GM13977 (cell line): ENCODE measurements around the gene GAB1.

ENCODE experiments used
- DNase-seq: peaks from one replicate; pipeline ENCODE4 v3.0.0; 2012; ENCODE audit warnings: low spot score
- in situ Hi-C: fragments of 300-500 bp; cut with MboI; formaldehyde crosslinking; loops from one replicate; pipeline ENCODE4 v1.12.0; 2022; ENCODE audit warnings: low sequenced_read_pairs, low pct_unique_long_range_greater_than_20kb, mixed read lengths, inconsistent platforms; ENCODE audit not compliant: unreplicated experiment
- TF ChIP-seq, protein P1 (sequence below): IDR thresholded peaks from 2 replicates; pipeline ENCODE4 v1.5.1; 2012; ENCODE audit warnings: mild to moderate bottlenecking, control low read depth; ENCODE audit not compliant: insufficient read depth; ENCODE audit errors: extremely low read depth, missing control alignments

Gene GAB1

DNA sequence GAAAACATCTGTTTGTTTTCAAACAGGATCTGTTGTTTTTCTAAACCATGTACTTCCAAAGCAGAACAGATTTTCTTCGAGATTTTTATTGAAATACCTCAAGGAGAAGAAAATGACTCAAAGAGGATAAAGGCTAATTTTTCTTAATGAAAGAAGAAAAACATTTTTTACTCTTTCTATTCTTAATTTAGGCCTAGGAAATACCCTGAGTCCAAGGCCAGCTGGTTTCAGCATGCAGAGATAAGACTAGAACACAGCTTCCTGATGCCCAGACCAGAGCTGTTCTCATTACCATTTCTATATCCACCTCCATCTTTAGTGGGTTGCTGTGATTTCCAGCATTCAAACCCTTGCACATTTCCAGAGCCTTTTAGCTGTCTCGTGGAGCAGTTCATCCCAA is 18.3 kb downstream of the GAB1 start:
- no peak for DNase-seq
- TF ChIP-seq, protein P1, sequence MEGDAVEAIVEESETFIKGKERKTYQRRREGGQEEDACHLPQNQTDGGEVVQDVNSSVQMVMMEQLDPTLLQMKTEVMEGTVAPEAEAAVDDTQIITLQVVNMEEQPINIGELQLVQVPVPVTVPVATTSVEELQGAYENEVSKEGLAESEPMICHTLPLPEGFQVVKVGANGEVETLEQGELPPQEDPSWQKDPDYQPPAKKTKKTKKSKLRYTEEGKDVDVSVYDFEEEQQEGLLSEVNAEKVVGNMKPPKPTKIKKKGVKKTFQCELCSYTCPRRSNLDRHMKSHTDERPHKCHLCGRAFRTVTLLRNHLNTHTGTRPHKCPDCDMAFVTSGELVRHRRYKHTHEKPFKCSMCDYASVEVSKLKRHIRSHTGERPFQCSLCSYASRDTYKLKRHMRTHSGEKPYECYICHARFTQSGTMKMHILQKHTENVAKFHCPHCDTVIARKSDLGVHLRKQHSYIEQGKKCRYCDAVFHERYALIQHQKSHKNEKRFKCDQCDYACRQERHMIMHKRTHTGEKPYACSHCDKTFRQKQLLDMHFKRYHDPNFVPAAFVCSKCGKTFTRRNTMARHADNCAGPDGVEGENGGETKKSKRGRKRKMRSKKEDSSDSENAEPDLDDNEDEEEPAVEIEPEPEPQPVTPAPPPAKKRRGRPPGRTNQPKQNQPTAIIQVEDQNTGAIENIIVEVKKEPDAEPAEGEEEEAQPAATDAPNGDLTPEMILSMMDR, result no peak
- in situ Hi-C loops, result no loop called here

DNA sequence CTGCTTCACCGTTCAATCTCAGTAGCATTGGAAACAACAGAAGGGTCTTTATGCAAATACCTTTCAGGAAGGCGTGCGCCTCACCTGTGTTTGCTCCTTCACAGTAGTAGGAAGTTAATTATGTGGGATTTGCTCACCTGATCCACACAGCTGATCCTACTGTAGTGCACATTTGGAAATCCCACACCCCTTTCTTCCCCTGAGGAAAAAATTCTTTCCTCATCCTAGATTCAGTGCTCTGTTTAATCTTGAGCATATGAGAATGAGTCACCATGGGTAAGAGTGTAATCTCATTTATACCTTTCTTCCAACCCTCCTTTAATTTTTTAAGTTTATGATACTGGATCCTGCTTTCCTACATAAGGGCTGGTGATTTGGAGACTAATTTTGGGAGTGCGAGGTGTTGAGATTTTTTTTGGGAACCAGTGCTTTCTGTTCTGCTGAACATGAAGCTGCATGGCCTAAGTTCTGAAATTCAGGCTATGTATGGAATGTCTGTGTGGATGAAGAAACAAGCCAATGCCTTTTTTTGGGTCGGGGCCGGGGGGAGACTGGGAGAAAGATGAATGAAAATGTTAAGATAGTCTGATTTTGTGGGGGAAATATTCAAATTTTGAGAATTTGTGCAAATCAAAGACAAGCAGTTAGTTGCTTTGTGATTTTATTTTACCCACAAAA is 19.0 kb downstream of the GAB1 start:
- in situ Hi-C loops, result no loop called here
- TF ChIP-seq, protein P1, result no peak
- DNase-seq, result no peak

DNA sequence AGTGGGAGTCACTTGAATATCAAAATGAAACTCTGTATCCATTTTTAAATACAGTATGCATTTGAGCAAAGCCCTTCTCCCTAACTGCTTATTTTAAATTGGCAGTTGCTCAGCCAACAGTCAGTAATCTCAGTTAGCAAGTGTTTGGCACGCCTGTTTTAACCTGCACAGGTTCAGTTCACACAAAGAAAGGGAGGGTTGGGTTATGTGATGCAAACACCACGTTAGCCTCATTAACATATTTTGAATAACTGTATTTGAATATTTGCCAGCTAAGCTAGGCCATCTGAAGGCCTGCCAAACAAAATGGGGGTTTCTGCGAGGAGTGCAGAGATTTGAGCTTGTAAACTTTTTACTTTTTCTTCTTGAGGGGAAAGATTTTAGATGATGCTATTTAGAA is 19.8 kb downstream of the GAB1 start:
- no peak for DNase-seq
- TF ChIP-seq, protein P1, result no peak
- in situ Hi-C loops, result no loop called here

DNA sequence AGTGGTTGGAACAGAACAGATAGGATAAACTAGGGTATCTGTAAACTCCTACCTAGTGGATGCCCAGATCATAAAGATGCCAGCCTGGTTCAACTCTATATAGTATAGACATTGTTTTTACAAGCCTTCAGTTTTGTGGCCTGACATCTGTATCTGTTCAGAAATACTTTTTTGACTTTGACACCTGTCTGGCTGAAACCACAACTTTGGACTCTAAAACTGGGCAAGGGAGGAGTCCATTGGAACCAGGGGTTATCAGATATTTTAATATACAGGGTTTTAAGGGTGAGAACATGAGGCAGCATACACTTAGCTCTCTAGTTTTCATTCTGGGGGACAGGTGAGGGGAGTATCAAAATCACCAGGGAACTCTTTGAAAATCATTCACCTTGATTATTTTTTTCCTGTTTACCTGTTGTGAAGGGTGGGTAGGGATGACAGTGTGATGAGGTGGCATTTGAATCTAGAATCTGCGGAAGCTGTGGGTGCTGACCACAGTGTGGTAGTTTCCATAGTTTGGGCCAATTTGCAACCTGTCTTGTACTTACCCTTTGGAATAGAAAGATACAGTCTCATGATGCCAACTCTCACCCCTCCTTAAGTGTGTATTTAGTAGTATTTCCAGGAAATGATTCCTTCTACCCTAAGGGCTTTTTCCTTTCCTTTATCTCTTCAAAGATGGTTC is 20.6 kb downstream of the GAB1 start:
- TF ChIP-seq, protein P1, result no peak
- no peak for DNase-seq
- in situ Hi-C loops, result no loop called here

DNA sequence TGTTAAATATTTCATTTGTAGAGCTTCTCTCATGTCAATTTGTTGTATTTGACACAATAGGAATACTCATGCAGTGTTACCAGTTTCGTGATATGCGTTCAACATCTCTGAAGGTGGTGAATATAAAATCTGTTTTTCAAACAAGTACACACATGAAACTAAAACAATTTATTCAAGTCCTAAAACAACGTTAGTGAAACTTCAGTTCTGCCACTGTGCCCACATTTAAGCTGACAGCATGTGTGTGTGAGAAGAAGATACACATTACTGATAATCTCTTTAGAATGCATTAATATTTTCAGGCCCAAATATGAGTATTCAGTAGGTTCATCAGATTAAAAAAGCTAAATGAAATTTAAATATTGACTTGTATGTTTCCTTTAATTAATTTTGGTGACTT is 21.7 kb downstream of the GAB1 start:
- in situ Hi-C loops, result no loop called here
- TF ChIP-seq, protein P1, result no peak

DNA sequence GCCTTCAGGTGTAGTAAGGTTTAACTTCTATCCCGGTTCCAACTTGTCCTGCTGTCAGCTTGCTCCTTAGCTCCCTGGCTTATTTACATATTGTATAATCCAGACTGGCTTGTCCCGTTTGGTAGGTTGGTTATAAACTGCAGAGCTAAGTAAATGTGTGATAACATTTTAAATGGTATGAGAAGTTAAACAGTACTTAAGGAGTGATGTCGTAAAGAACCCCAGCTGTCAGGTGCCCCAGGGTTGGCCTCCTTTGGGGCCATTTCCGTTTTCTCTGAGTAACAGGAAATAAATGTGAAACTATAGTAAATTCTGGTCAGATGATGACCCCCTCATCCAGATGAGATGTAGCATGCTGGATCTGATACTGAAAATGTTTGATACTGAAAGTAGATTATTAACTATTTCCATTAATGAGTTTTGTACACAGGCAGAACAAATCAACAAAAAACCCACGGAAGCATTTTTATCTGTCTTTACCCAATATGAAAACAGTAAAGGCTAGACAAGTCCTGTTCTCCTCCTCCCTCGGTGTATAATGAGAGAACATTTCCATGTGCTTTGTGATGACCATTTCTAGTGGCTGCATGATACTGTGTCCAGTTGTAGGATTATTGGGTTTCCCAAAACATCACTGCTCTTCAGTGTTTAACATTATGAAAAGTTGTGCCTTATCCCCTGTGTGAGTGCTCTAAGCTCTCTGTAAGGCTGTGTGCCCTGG is 22.4 kb downstream of the GAB1 start:
- TF ChIP-seq, protein P1, result no peak
- DNase-seq, result peak; percentile 59
- in situ Hi-C loops, result no loop called here

More for the DNA sequence above, 21.7 kb downstream of the GAB1 start:
- no peak for DNase-seq
